Measurements from ENCODE around the gene STIM2.

Gene STIM2

GRCh38 chr4:26953770-26954423 lies 93.3 kb downstream of the STIM2 start:
- no peak for DNase-seq (ENCODE audit: low spot score)
- in situ Hi-C loops (cut with MboI; ENCODE audit: low pct_unique_long_range_greater_than_20kb, low sequenced_read_pairs, unreplicated experiment): no loop called here
- TF ChIP-seq CTCF (IDR thresholded peaks at IDR 0.05; ENCODE audit: extremely low read depth, insufficient read depth, missing control alignments): no peak

GRCh38 chr4:26955241-26955640 lies 94.6 kb downstream of the STIM2 start:
- TF ChIP-seq CTCF (IDR thresholded peaks at IDR 0.05; ENCODE audit: extremely low read depth, insufficient read depth, missing control alignments): no peak
- DNase-seq (ENCODE audit: low spot score): no peak
- in situ Hi-C loops (cut with MboI; ENCODE audit: low pct_unique_long_range_greater_than_20kb, low sequenced_read_pairs, unreplicated experiment): no loop called here

- DNase-seq (ENCODE audit: low spot score): no peak
- in situ Hi-C loops (cut with MboI; ENCODE audit: low pct_unique_long_range_greater_than_20kb, low sequenced_read_pairs, unreplicated experiment): no loop called here
- no peak for TF ChIP-seq CTCF (IDR thresholded peaks at IDR 0.05; ENCODE audit: extremely low read depth, insufficient read depth, missing control alignments)
Observed at GRCh38 chr4:26958925-26959653, 98.4 kb downstream of the STIM2 start.

- no peak for DNase-seq (ENCODE audit: low spot score)
- in situ Hi-C loops (cut with MboI; ENCODE audit: low pct_unique_long_range_greater_than_20kb, low sequenced_read_pairs, unreplicated experiment): no loop called here
- no peak for TF ChIP-seq CTCF (IDR thresholded peaks at IDR 0.05; ENCODE audit: extremely low read depth, insufficient read depth, missing control alignments)
Observed at GRCh38 chr4:26959654-26960047, 99.0 kb downstream of the STIM2 start.

GRCh38 chr4:26962720-26963119 lies 102.1 kb downstream of the STIM2 start:
- no peak for TF ChIP-seq CTCF (IDR thresholded peaks at IDR 0.05; ENCODE audit: extremely low read depth, insufficient read depth, missing control alignments)
- in situ Hi-C loops (cut with MboI; ENCODE audit: low pct_unique_long_range_greater_than_20kb, low sequenced_read_pairs, unreplicated experiment): no loop called here
- DNase-seq (ENCODE audit: low spot score): no peak

- TF ChIP-seq CTCF (IDR thresholded peaks at IDR 0.05; ENCODE audit: extremely low read depth, insufficient read depth, missing control alignments): no peak
- in situ Hi-C loops (cut with MboI; ENCODE audit: low pct_unique_long_range_greater_than_20kb, low sequenced_read_pairs, unreplicated experiment): no loop called here
Observed at GRCh38 chr4:26964512-26964911, 103.9 kb downstream of the STIM2 start.

More at GRCh38 chr4:26964512-26964911, 103.9 kb downstream of the STIM2 start:
- no peak for DNase-seq (ENCODE audit: low spot score)

Data from GM13977 (cell line).